ENCODE measurements around the gene INSIG1. TPM values are rescaled to one million over a fixed set of nuclear protein-coding genes. Genes with fewer than 3 reads are reported as not detected.
A peak's percentile ranks its signal among the peaks of the same experiment; 100 is the strongest.

Gene INSIG1
- polyA plus RNA-seq (2013, experiment 1 of 2) = 72.9 TPM
- 77.6 TPM for polyA plus RNA-seq (2013, experiment 2 of 2)

GRCh38 chr7:155297517-155298287 lies at the start of gene INSIG1:
Gene INSIG1 (plus strand): TSS chr7:155297878. CDS start chr7:155298286, 408 bp downstream.
- no CpG with 5 or more reads among the region's 111 CpGs for WGBS (ENCODE audit: extremely low coverage, insufficient coverage, low lambda C conversion rate)
- Histone ChIP-seq H3K4me1 (ENCODE audit: control insufficient read depth, low read depth, low read length) (peaks cover 8% of the 10 kb centered on the region), H3K4me3 (ENCODE audit: low read length) (peak within 1 kb of the TSS; percentile 82)

GRCh38 chr7:155248366-155248756 lies 49.3 kb upstream of the INSIG1 start:
- Histone ChIP-seq H3K56ac (ENCODE audit: low read length) (no peak overlapping the region), H3K27ac (ENCODE audit: low read depth, low read length) (no peak overlapping the region), H3K4ac (ENCODE audit: low read depth, low read length) (no peak overlapping the region), H3K36me3 (ENCODE audit: control insufficient read depth, insufficient read depth, low read length) (no peaks in the 10 kb centered on the region), H3K4me1 (ENCODE audit: control insufficient read depth, low read depth, low read length) (no peaks in the 10 kb centered on the region), H2AK5ac (ENCODE audit: low read length) (no peak overlapping the region), H2BK5ac (ENCODE audit: low read length) (no peak overlapping the region), H2BK15ac (replicated peaks; ENCODE audit: low read depth) (no peak overlapping the region), H3K9ac (ENCODE audit: low read length) (no peak overlapping the region), H3K23ac (ENCODE audit: low read length) (no peak overlapping the region), H3K79me1 (ENCODE audit: low read length) (no peaks in the 10 kb centered on the region), H4K8ac (ENCODE audit: low read depth, low read length) (no peak overlapping the region), H3K18ac (ENCODE audit: low read length) (no peak overlapping the region), H4K5ac (ENCODE audit: low read length) (no peak overlapping the region), H3K27me3 (ENCODE audit: insufficient read depth, low read length, poor library complexity) (no peaks in the 10 kb centered on the region), H3K4me2 (ENCODE audit: low read length) (no peak overlapping the region), H2BK120ac (ENCODE audit: low read depth, low read length) (no peak overlapping the region), H3K79me2 (ENCODE audit: control insufficient read depth, insufficient read depth, low read length) (no peaks in the 10 kb centered on the region), H3K4me3 (ENCODE audit: low read length) (no peak overlapping the region)
- no CpG with 5 or more reads among the region's 10 CpGs for WGBS (ENCODE audit: extremely low coverage, insufficient coverage, low lambda C conversion rate)
- DNase-seq = no peak

More at GRCh38 chr7:155297517-155298287, at the start of gene INSIG1:
- Histone ChIP-seq H3K4me2 (ENCODE audit: low read length) (peak within 1 kb of the TSS; percentile 53), H3K4ac (ENCODE audit: low read depth, low read length) (peak within 1 kb of the TSS; percentile 93), H3K56ac (ENCODE audit: low read length) (peak within 1 kb of the TSS; percentile 89), H3K79me2 (ENCODE audit: control insufficient read depth, insufficient read depth, low read length) (peaks cover 30% of the 10 kb centered on the region), H2BK15ac (replicated peaks; ENCODE audit: low read depth) (no peak within 1 kb of the TSS), H3K9ac (ENCODE audit: low read length) (peak within 1 kb of the TSS; percentile 83), H4K5ac (ENCODE audit: low read length) (no peak within 1 kb of the TSS), H2AK5ac (ENCODE audit: low read length) (no peak within 1 kb of the TSS), H3K23ac (ENCODE audit: low read length) (peak within 1 kb of the TSS; percentile 48), H2BK120ac (ENCODE audit: low read depth, low read length) (peak within 1 kb of the TSS; percentile 95), H3K27me3 (ENCODE audit: insufficient read depth, low read length, poor library complexity) (no peaks in the 10 kb centered on the region), H3K18ac (ENCODE audit: low read length) (peak within 1 kb of the TSS; percentile 97), H2BK5ac (ENCODE audit: low read length) (peak within 1 kb of the TSS; percentile 82), H3K36me3 (ENCODE audit: control insufficient read depth, insufficient read depth, low read length) (peaks cover 2% of the 10 kb centered on the region), H4K8ac (ENCODE audit: low read depth, low read length) (no peak within 1 kb of the TSS), H3K27ac (ENCODE audit: low read depth, low read length) (peak within 1 kb of the TSS; percentile 96), H3K79me1 (ENCODE audit: low read length) (peaks cover 15% of the 10 kb centered on the region)
- DNase-seq = peak; percentile 96

DNA sequence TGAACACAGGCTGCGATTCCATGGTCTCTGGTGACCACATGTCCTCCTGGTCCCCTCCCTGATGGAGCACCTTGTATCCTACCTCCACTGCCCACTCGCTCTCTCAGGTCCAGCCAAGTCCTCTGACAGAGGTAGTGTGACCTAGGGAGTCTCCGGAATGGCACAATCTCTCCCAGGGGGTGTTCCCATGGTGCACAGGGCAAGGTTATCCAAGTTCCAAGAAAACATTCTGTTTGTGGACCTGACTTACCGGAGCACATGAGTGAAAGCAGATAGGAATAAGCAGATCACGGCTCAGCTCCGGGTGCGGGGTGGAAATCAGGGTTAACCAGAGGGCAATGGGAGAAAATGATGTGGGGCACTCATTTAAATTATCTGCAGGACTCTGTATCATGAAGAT lies 45.8 kb upstream of the INSIG1 start:
- DNase-seq = no peak
- no CpG with 5 or more reads among the region's 7 CpGs for whole genome bisulfite sequencing (ENCODE audit: extremely low coverage, insufficient coverage, low lambda C conversion rate)
- H3K23ac ChIP-seq (ENCODE audit: low read length) = no peak overlapping the region
- H3K36me3 ChIP-seq (ENCODE audit: control insufficient read depth, insufficient read depth, low read length) = no peaks in the 10 kb centered on the region
- H2BK120ac ChIP-seq (ENCODE audit: low read depth, low read length) = no peak overlapping the region
- no peak overlapping the region for H3K27ac ChIP-seq (ENCODE audit: low read depth, low read length)
- H3K4me1 ChIP-seq (ENCODE audit: control insufficient read depth, low read depth, low read length) = no peaks in the 10 kb centered on the region
- H4K8ac ChIP-seq (ENCODE audit: low read depth, low read length) = no peak overlapping the region
- no peak overlapping the region for H3K18ac ChIP-seq (ENCODE audit: low read length)
- H3K4me2 ChIP-seq (ENCODE audit: low read length) = no peak overlapping the region
- H3K27me3 ChIP-seq (ENCODE audit: insufficient read depth, low read length, poor library complexity) = no peaks in the 10 kb centered on the region
- H3K4me3 ChIP-seq (ENCODE audit: low read length) = no peak overlapping the region
- no peak overlapping the region for H2BK5ac ChIP-seq (ENCODE audit: low read length)
- no peak overlapping the region for H3K4ac ChIP-seq (ENCODE audit: low read depth, low read length)
- H2AK5ac ChIP-seq (ENCODE audit: low read length) = no peak overlapping the region
- no peak overlapping the region for H4K5ac ChIP-seq (ENCODE audit: low read length)
- H2BK15ac ChIP-seq (replicated peaks; ENCODE audit: low read depth) = no peak overlapping the region
- no peaks in the 10 kb centered on the region for H3K79me1 ChIP-seq (ENCODE audit: low read length)
- H3K56ac ChIP-seq (ENCODE audit: low read length) = no peak overlapping the region
- H3K9ac ChIP-seq (ENCODE audit: low read length) = no peak overlapping the region
- no peaks in the 10 kb centered on the region for H3K79me2 ChIP-seq (ENCODE audit: control insufficient read depth, insufficient read depth, low read length)

GRCh38 chr7:155252444-155252887 lies 45.2 kb upstream of the INSIG1 start:
- Histone ChIP-seq H4K8ac (ENCODE audit: low read depth, low read length) (no peak overlapping the region), H3K56ac (ENCODE audit: low read length) (no peak overlapping the region), H3K27ac (ENCODE audit: low read depth, low read length) (no peak overlapping the region), H3K18ac (ENCODE audit: low read length) (no peak overlapping the region), H3K36me3 (ENCODE audit: control insufficient read depth, insufficient read depth, low read length) (no peaks in the 10 kb centered on the region), H3K4ac (ENCODE audit: low read depth, low read length) (no peak overlapping the region), H2BK15ac (replicated peaks; ENCODE audit: low read depth) (no peak overlapping the region), H3K23ac (ENCODE audit: low read length) (no peak overlapping the region), H3K4me2 (ENCODE audit: low read length) (no peak overlapping the region), H3K79me1 (ENCODE audit: low read length) (no peaks in the 10 kb centered on the region), H3K79me2 (ENCODE audit: control insufficient read depth, insufficient read depth, low read length) (no peaks in the 10 kb centered on the region), H2BK5ac (ENCODE audit: low read length) (no peak overlapping the region), H3K4me3 (ENCODE audit: low read length) (no peak overlapping the region), H4K5ac (ENCODE audit: low read length) (no peak overlapping the region), H2AK5ac (ENCODE audit: low read length) (no peak overlapping the region), H2BK120ac (ENCODE audit: low read depth, low read length) (no peak overlapping the region), H3K9ac (ENCODE audit: low read length) (no peak overlapping the region), H3K4me1 (ENCODE audit: control insufficient read depth, low read depth, low read length) (no peaks in the 10 kb centered on the region), H3K27me3 (ENCODE audit: insufficient read depth, low read length, poor library complexity) (no peaks in the 10 kb centered on the region)
- no peak for DNase-seq
- no CpG with 5 or more reads among the region's 8 CpGs for WGBS (ENCODE audit: extremely low coverage, insufficient coverage, low lambda C conversion rate)

DNA sequence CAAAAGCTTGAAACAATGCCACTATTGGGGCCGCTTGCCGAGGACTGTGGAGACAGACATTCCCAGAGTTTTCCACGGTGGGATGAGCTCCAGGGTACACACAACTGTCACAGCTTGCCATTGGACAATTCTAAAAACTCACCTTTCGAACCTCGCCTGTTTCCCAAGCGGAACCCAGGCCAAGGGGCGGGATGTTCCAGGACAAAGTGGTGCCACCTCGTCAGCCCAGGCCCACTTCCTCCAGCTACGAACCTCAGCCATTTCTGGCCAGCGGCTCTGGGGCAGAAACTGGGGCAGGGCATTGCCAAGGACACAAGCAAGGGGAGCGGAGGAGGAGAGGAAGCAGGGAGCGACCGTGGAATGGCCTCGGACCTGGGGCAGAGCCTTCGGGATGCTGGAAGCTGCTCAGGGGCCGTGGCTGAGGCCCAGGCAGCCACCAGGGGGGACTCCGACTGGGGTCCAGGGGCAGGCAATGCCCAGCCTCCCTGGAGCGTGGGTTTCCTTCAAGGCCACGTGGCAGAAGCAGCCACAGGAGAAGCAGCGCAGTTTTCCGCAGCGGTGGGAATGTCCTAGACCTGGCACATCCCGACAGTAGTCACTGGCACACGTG lies 44.7 kb upstream of the INSIG1 start:
- Histone ChIP-seq H3K27ac (ENCODE audit: low read depth, low read length) (no peak overlapping the region), H2BK120ac (ENCODE audit: low read depth, low read length) (no peak overlapping the region), H3K4me2 (ENCODE audit: low read length) (no peak overlapping the region), H3K4me3 (ENCODE audit: low read length) (no peak overlapping the region), H3K18ac (ENCODE audit: low read length) (no peak overlapping the region), H3K4ac (ENCODE audit: low read depth, low read length) (no peak overlapping the region), H3K4me1 (ENCODE audit: control insufficient read depth, low read depth, low read length) (no peaks in the 10 kb centered on the region), H2AK5ac (ENCODE audit: low read length) (no peak overlapping the region), H4K8ac (ENCODE audit: low read depth, low read length) (no peak overlapping the region), H3K36me3 (ENCODE audit: control insufficient read depth, insufficient read depth, low read length) (no peaks in the 10 kb centered on the region), H3K27me3 (ENCODE audit: insufficient read depth, low read length, poor library complexity) (no peaks in the 10 kb centered on the region), H4K5ac (ENCODE audit: low read length) (no peak overlapping the region), H2BK5ac (ENCODE audit: low read length) (no peak overlapping the region), H3K9ac (ENCODE audit: low read length) (no peak overlapping the region), H3K79me1 (ENCODE audit: low read length) (no peaks in the 10 kb centered on the region), H2BK15ac (replicated peaks; ENCODE audit: low read depth) (no peak overlapping the region), H3K79me2 (ENCODE audit: control insufficient read depth, insufficient read depth, low read length) (no peaks in the 10 kb centered on the region), H3K56ac (ENCODE audit: low read length) (no peak overlapping the region), H3K23ac (ENCODE audit: low read length) (no peak overlapping the region)
- DNase-seq = no peak
- WGBS (ENCODE audit: extremely low coverage, insufficient coverage, low lambda C conversion rate) = no CpG with 5 or more reads among the region's 24 CpGs

All from mesendoderm (in vitro differentiated cells).